ENCODE measurements around the gene PABPC3.

PABPC3 gene

DNA sequence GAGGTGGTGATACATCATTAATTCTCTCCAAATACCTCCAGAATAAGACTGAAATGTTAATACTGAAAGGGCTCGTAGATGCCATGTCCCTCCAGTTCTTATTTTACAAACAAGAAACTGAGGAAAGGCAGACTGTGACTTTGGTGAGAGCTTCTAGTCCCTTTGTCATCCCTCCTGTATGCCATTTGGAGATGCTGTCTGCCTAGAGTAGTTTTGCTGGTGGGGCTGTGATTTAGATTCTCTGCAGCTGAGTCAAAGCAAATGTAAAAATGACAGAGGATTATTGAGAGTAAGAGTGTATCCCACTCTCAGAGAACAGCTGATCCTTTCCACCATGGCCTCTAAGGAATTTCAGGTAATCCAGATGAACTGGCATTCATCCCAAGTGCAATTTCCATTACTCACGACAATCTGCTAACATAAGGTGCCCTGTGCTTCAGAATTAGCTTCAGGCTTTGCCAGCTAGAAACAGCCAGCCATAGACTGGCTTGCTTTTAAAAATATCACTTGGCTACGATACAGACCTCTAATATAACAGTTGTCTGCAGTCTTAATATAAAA lies 16.8 kb downstream of the PABPC3 start:
- DNase-seq = no peak

DNA sequence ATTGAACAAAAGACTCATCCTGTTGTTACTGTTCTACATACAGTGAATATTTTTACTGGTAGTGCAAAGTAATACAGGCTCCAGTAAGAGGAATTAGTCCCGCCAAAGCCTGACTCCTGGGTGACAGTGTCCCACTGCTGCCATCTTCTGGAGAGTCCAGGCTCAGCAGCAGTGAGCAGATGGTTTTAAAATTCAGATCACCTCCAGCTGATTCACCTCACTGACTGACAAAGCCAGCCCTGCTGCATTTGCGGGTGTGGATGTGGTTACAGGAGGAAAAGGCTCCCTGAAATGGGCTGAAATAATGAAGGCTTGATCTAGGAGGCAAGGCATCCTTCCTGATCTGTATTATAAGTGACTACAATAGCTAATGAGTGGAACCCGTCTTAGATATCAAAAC lies 18.3 kb downstream of the PABPC3 start:
- peak; percentile 78 for DNase-seq

DNA sequence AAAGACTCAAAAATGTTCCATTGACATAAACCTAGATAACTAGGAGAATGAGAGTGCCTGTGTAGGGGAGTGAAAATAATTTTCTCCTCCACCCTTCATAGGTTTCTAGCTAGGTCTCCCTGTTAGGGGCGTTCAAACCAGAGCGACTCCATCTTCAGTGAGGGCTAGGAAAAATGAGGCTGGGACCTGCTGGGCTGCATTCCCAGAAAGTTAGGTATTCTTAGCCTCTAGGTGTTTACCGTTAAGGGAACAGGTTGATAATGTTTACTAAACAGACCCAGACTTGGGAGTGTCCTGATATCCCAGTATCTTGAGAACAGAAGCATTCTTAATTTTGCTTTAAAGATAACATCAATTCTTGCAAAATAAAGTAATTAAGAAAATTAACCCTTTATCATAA lies 20.1 kb downstream of the PABPC3 start:
- DNase-seq = no peak

DNA sequence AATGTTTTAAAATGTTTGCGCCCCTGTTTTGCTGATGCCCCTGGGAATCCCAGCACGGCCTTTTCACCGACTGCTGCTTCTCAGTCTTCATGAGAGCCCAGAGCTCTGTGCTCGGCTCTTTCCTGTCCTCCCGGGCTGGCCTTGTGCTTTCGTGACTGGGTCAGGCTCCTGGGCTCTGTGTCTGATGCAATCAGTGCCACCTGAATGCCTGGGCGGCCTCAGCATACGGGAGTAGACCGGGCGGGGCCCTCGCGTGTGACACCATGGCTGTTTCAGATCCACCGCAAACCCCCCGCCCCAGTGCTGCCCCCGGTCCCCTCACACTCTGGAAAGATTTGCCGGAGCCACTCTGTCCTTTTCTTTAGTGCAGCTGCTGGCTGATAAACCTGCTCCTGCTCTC lies 21.4 kb downstream of the PABPC3 start:
- DNase-seq = no peak

DNA sequence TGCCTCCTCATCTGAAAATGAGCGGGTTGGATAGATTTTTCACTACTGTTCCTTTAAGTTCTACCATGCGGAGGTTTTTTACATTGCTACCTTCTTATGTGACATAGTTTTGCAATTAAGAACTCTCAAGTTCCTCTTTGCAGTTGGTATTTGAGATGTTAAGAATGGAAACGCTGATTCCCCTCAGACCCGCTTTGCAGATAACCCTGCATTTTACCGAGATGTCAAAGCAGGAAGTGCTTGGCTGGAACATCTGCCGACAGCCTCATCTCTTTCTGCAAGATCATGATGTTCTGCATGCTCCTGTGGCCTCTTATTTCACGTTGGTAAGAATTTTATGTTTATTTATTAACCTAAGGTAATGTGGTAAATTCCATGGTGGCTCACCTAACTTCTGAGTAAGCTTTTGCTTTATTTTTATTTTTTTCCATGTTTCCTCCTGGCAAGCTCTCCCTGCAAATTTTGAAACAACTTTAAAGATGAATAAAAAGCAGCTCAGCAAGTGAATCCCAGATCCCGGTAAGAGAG lies 22.5 kb downstream of the PABPC3 start:
- DNase-seq = no peak

DNA sequence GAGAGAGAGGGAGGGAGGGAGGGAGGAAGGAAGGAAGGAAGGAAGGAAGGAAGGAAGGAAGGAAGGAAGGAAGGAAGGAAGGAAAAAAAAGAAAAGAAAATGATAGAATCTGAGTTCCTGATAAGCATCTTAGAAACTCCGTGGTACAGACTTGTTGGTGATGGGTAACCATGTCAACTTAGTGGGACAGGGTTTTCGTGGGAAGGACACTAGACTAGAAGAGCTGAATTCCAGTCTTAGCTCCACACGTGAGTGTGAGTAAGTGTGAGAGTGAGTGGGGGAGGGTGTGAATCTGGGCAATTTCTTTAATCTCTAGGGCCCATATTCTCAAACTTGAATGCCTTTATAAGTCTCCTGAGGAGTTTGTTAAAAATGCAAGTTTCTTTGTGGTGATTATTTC lies 35.0 kb downstream of the PABPC3 start:
- no peak for DNase-seq

DNA sequence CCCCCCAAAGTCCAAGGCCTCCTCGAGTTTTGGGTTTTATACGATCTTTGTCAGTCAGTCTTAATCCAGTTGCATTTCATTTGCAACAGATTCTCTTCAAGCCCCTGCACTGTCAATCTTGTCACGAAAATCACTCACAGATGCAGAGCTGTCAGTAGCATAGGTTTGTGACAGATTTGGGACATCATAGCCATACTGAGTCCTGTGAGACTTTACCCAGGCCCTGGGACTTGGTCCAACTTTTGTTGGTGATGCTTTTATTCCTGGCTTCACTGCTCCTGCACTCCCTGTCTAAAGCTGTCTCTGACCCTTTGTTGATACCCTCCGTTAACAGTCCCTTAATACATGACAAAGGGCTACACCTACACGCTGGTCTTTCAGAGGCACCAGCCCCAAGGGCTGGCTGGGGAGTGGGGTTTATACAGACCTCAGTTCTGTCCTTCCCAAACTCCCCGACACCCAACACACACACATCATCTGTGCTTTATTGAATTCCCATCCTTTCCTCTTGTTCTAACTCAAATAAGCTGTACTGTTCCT lies 36.0 kb downstream of the PABPC3 start:
- no peak for DNase-seq

DNA sequence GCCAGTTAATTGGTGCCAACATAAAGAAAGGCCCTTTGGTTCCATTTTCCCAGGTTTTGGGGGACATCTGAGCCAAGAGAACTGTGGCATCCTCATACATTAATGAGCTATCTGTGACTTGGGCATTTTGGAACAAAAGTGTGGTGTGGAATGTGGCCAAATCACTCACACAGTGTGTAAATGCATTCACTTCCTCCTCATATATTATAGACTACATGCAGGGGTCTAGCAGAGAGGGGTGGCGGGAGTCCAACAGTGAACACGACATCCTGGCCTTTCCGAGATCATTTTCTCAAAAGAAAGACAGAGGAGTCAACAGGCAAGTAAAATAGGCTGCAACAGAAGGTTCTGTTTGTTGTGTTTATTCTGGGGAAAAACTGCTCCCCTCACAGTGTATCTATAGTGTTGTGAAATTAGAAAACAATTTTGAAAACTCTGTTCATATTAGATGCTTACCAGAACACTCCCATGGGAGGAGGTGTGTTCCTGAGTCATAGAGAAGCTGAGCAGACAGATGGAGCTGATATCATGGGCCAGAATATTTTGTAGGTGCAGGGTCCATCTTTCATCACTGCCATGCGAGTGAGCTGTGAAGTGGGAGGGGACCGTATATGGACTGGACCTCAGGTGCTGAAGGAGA lies 36.9 kb downstream of the PABPC3 start:
- no peak for DNase-seq

DNA sequence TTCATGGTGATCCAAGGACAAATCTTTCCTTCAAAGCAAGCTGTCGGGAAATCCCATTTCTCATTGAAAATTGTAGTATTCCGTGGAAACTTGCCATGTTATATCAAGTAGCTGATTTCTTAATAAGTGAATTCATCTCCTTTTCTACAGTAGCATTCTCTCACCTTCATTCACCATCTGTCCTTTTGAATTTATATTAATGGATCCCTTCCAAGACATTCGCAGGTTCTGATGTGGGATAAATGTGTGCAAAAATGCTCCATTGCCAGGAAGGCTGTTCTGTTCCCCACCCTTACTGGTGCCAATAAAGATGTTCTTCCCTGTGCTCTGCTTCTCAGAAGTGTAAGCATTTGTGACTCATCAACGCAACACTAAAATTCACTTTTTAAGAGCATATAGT lies 40.0 kb downstream of the PABPC3 start:
- no peak for DNase-seq

DNA sequence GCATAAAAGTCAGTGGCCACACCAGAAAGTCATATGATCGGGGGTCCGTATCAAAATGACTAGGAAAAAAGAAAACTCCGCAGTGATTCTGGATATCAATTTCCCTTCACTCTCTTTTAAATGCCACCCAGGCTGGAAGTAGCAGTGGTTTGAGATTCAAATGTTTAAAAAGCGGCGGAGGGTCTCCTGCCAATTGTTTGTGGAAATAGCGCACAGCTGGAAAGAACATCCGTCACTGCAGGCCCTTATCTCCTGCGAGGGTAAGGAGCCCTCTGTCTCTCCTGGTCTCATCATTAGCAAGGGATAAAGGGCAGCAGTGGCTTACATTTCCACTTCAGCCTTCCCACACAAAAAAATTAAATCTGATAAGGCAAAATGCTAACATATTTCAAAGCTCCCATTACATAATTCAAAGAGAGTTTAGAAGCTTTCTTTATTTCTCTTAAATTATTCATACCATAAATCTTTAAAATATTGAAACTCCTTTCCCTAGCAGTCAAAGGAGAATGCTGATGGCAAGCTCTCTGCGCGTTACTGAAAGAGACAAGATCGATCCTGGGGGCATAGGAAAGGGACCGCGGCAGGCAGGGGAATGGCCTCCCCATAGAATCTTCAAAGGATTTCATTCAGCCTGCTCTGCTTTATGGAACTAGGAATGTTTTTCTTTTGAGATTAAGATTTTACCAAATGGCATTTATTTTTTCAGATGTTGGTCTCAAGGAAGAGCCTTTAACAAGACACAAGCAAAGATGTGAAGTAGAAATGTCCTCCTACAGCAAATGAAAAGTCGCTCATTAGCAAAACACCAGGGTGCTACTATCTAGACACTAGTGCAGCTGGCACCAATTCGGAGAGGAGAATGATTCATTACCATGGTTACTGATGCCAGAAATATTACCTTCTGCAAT lies 41.2 kb downstream of the PABPC3 start:
- no peak for DNase-seq

DNA sequence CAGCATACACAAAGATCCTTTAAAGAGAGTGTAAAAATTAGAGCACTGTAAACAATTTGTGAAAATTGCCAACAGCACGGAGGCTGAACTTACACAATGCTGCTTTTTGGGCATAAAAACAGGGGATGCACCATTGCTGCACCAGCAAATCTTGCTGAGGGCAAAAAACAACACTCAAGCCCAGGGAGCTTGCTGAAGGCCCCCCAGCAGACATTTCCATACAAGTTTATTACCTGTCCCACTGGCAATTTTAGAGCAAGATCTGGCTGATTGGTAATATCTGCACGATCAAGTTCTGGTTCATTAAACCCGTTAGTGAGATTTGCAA lies 41.8 kb downstream of the PABPC3 start:
- DNase-seq = no peak

DNA sequence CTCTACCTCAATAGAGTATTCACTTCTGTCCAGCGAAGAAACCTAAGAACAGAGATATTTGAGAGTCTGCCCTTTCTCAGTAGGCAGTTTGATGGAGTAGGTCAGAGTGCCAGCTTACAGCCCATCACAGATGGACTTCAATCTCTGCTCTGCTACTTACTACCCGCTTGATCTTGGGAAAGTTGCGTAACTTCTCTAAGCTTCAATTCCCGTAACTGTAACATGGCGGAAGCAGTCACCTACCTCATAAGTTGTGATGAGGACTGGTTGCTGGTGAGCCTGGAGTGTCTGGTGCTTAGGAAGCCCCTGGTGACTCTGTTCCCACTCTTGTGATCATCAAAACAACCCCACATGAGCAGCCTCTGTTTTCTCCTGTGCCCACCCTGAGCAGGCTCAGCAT lies 45.1 kb downstream of the PABPC3 start:
- DNase-seq = no peak

DNA sequence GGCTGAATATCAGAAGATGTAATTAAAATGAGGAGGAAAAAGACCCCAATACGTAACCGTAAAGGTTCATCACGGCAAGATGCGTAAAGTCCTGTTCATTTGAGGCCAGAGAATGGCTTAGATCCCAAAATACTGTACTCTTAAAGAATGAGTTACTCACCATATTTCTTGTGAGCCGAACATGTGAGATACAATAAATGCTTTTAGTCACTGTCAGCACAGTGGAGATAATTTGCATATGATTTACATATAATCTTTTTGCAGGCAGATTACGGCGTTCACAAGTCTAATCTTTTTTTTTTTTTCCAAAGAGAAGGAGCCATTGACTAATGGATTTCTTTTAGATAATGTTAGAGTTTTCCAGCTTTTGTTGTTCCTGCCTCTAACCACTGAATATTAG lies 47.8 kb downstream of the PABPC3 start:
- no peak for DNase-seq

DNA sequence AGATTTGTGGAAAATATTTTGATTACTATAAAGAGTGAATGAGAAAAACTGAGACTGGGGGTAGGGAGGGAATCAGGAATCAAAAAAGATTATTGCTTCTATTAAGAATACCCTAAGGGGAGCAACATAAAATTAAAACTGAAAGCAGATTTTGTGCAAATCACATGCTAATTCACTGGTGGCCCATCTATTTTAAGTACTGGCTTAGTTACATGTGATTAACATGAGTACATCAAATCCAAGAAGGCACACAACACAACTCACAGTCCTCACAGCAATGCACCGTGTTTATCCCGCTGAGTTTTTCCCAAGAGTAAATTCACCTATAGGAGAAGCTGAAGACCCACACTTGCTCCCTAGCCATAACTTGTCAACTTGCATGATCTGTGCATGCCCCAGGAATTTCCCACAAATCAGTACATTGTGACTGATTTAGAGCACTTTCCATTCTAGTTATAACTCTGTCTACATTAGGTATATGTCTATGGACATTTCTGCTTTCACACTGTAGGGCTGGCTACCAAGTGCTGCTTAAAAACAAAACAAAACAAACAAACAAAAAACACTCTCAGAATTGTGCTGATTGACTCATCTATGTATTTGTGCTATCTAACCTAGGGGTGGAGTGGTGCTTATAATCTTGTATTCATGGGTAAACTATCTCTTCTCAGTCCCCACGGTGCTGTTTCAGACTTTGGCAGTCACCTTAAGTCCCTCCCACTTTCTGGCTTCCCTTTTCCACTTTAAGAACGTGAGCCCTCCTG lies 51.9 kb downstream of the PABPC3 start:
- DNase-seq = no peak

DNA sequence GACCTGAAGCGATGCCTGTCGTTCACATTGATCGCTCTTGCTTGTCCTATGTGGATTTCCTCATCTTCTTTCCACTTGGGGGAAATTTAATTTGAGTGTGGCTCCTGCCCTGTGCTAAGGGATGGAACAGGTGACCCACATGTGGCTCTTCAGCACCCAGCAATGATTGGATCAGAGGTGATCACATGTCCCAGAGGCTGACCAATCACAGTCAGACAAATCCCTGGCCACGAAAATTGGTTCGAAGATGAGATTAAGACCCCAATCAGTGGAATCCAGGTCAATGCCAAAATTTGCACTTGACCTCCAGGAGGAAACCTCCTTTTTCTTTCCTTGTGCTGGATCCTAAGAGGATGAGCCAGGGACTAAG lies 52.5 kb downstream of the PABPC3 start:
- DNase-seq = no peak
